ENCODE data around the gene TAS1R1. TPM values are rescaled to one million over a fixed set of nuclear protein-coding genes. Genes with fewer than 3 reads are reported as not detected.

TAS1R1 gene
- total and polyA plus RNA-seq, 9 of the 15 experiments (the other 6 are each of a cell fraction or from before 2014, with no cell fraction given): 0.06 TPM; not detected in 8

- no peak for TF ChIP-seq CTCFL (IDR thresholded peaks at IDR 0.05; ENCODE audit: borderline replicate concordance, insufficient read depth, low read depth, low read length, poor library complexity, severe bottlenecking)
- no peak for TF ChIP-seq E4F1 (CRISPR knock-in tag; IDR thresholded peaks at IDR 0.05; ENCODE audit: borderline replicate concordance)
- no peak for TF ChIP-seq E2F3 (CRISPR knock-in tag; IDR thresholded peaks at IDR 0.05)
- TF ChIP-seq ZNF12 (CRISPR knock-in tag; IDR thresholded peaks at IDR 0.05): peak; percentile 94
- 0 out of 4 replicates have a peak, but pooled peaks of 1 of the 2 experiments have one; percentile 32 for TF ChIP-seq TBL1XR1 (IDR thresholded peaks at IDR 0.05; ENCODE audit: low read length in 2 of 2)
- 0 out of 2 replicates have a peak, but pooled peaks have one; percentile 37 for TF ChIP-seq ZBTB1 (CRISPR knock-in tag; IDR thresholded peaks at IDR 0.05; ENCODE audit: borderline replicate concordance, low read depth)
- no peak for TF ChIP-seq CGGBP1 (CRISPR knock-in tag; IDR thresholded peaks at IDR 0.05)
- TF ChIP-seq FIP1L1 (IDR thresholded peaks at IDR 0.05; ENCODE audit: low read depth, low read length, poor library complexity, severe bottlenecking): no peak
- 0 out of 2 replicates have a peak, but pooled peaks have one; percentile 17 for TF ChIP-seq RBFOX2 (IDR thresholded peaks at IDR 0.05; ENCODE audit: low read depth, low read length)
- TF ChIP-seq RAD21 (CRISPR knock-in tag; conservative IDR thresholded peaks at IDR 0.05 in 1 of 2, IDR thresholded peaks at IDR 0.05 in 1 of 2): 0 out of 4 replicates have a peak, but pooled peaks of 1 of the 2 experiments have one; percentile 4
- TF ChIP-seq HNRNPUL1 (IDR thresholded peaks at IDR 0.05; ENCODE audit: low read length): no peak
- TF ChIP-seq CREB5 (CRISPR knock-in tag; IDR thresholded peaks at IDR 0.05): no peak
- no peak for TF ChIP-seq PRDM10 (IDR thresholded peaks at IDR 0.05; ENCODE audit: partially characterized antibody)
- TF ChIP-seq ZNF589 (CRISPR knock-in tag; IDR thresholded peaks at IDR 0.05; ENCODE audit: low read depth): no peak
- TF ChIP-seq TCFL5 (CRISPR knock-in tag; conservative IDR thresholded peaks at IDR 0.05): 0 out of 2 replicates have a peak, but pooled peaks have one; percentile 23
These were observed 26.6 kb downstream of the TAS1R1 start (continued) for GRCh38 chr1:6581561-6582305.
